Activated CD8-positive, alpha-beta T cell treated with anti-CD3 and anti-CD28 coated beads, Interleukin-2, amount 10 ng/mL, durations not matched to agents 7 days and 5 days (primary cell): ENCODE data around the gene TJAP1. TPM values are rescaled to one million over a fixed set of nuclear protein-coding genes. Genes with fewer than 3 reads are reported as not detected.
"Not testable (repeated sequence)": the region's sequence is repeated elsewhere in the genome, so short reads cannot be mapped to it uniquely, and the experiment has no call there.

Experiments
- ATAC-seq: fragments of 150-1000 bp; cut with Tn5 transposase; one replicate; pipeline ENCODE4 v1.10.0; 2021; ENCODE audit warnings: moderate library complexity
- CTCF ChIA-PET: fragments of 350-600 bp; sonication (Branson Sonifier 250); formaldehyde crosslinking; loops from one replicate; lab custom pipeline; 2021; ENCODE audit warnings: antibody characterized with exemption; lab: Charles Lee
- POLR2A ChIA-PET: fragments of 350-600 bp; sonication (Branson Sonifier 250); formaldehyde crosslinking; loops from one replicate; lab custom pipeline; 2021; ENCODE audit warnings: antibody characterized with exemption; lab: Charles Lee
- DNase-seq: peaks from one replicate; pipeline ENCODE4 v3.0.0-alpha.2; 2020
- H3K27ac Mint-ChIP-seq: one replicate; pipeline ENCODE4 v1.8.0; 2021; ENCODE audit warnings: mild to moderate bottlenecking, mixed read lengths
- H3K27me3 Mint-ChIP-seq: one replicate; pipeline ENCODE4 v1.8.0; 2021; ENCODE audit warnings: low read depth, mixed read lengths
- H3K36me3 Mint-ChIP-seq: one replicate; pipeline ENCODE4 v1.8.0; 2021; ENCODE audit warnings: low read depth, mixed read lengths
- H3K4me1 Mint-ChIP-seq: one replicate; pipeline ENCODE4 v1.8.0; 2021; ENCODE audit warnings: low read depth, mixed read lengths
- H3K4me3 Mint-ChIP-seq: one replicate; pipeline ENCODE4 v1.8.0; 2021; ENCODE audit warnings: mild to moderate bottlenecking, mixed read lengths
- H3K9me3 Mint-ChIP-seq: one replicate; pipeline ENCODE4 v1.8.0; 2022; ENCODE audit warnings: mixed read lengths; ENCODE audit not compliant: insufficient read depth
- total RNA-seq, 2 experiments: library from RNA; stranded (reverse); gene quantifications; one replicate each; pipeline ENCODE4 v1.2.3, GENCODE V29; 2021

The TJAP1 gene
- total RNA-seq, 2 experiments from 2014 or later, result 34.7 to 35.5 TPM

- no peaks in the 10 kb centered on the region for H3K9me3 Mint-ChIP-seq
- H3K27me3 Mint-ChIP-seq, result no peaks in the 10 kb centered on the region
- ChIA-PET POLR2A (interaction anchor here (1.2 to 1.7 kb wide), 2 partner anchors 16 to 19 kb away, joined by 5 read pairs; partner anchors contain the start of gene TJAP1), CTCF (interaction anchor here (0.6 to 7.5 kb wide), 3 partner anchors 10 to 13 kb away, joined by 3 to 65 read pairs (median 3); no protein-coding TSS in a partner anchor)
- H3K27ac Mint-ChIP-seq, result no peak overlapping the region
- DNase-seq (no peak), ATAC-seq (no peak)
- peaks cover 5% of the 10 kb centered on the region for H3K36me3 Mint-ChIP-seq
- H3K4me1 Mint-ChIP-seq, result peaks cover 20% of the 10 kb centered on the region
- H3K4me3 Mint-ChIP-seq, result no peak overlapping the region
These were observed 19.2 kb downstream of the TJAP1 start for GRCh38 chr6:43496370-43497128.

GRCh38 chr6:43497129-43497396 lies 19.7 kb downstream of the TJAP1 start:
- no peak for ATAC-seq
- ChIA-PET CTCF (interaction anchor here (0.6 to 7.5 kb wide), 2 partner anchors 9 to 14 kb away, joined by 3 to 65 read pairs; no protein-coding TSS in a partner anchor), POLR2A (no interaction called here)
- H3K27ac Mint-ChIP-seq, result no peak overlapping the region
- no peak overlapping the region for H3K4me3 Mint-ChIP-seq
- no peaks in the 10 kb centered on the region for H3K9me3 Mint-ChIP-seq
- no peak for DNase-seq
- H3K4me1 Mint-ChIP-seq, result peaks cover 20% of the 10 kb centered on the region
- H3K36me3 Mint-ChIP-seq, result peaks cover 5% of the 10 kb centered on the region
- no peaks in the 10 kb centered on the region for H3K27me3 Mint-ChIP-seq

DNA sequence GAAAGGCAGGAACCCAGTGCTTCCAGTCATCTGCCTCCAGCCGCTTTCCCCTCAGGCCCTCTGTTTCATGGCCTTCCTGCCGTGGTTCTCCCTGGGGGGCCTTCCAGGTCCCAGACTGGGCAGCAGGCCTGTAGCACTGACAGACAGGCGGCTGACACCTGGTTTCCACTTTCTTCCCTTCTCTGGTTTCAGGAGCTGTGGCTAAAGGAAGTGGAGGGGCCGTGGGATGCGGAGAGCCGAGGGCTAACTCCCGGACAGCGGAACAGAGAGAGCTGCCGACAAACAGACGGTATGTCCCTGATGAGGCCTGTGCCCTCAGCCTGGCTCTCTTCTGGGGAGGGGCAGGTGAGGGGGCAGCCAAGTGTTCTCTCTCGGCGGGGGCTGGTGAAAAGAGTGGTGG lies 20.3 kb downstream of the TJAP1 start:
- DNase-seq (no peak), ATAC-seq (no peak)
- Mint-ChIP-seq H3K4me3 (no peak overlapping the region), H3K4me1 (peaks cover 20% of the 10 kb centered on the region), H3K27me3 (no peaks in the 10 kb centered on the region), H3K27ac (no peak overlapping the region), H3K9me3 (no peaks in the 10 kb centered on the region), H3K36me3 (peaks cover 9% of the 10 kb centered on the region)
- ChIA-PET POLR2A (no interaction called here), CTCF (interaction anchor here (7.5 kb wide), 1 partner anchor 9 kb away, joined by 65 read pairs; no protein-coding TSS in a partner anchor)

- H3K27me3 Mint-ChIP-seq, ATAC-seq, POLR2A ChIA-PET, H3K27ac Mint-ChIP-seq, H3K9me3 Mint-ChIP-seq, H3K36me3 Mint-ChIP-seq, DNase-seq, H3K4me3 Mint-ChIP-seq: not testable (repeated sequence)
- H3K4me1 Mint-ChIP-seq, result peaks cover 20% of the 10 kb centered on the region
- CTCF ChIA-PET, result interaction anchor here (7.5 kb wide), 1 partner anchor 8 kb away, joined by 65 read pairs; no protein-coding TSS in a partner anchor
These were observed 20.9 kb downstream of the TJAP1 start for GRCh38 chr6:43498291-43498690.

DNA sequence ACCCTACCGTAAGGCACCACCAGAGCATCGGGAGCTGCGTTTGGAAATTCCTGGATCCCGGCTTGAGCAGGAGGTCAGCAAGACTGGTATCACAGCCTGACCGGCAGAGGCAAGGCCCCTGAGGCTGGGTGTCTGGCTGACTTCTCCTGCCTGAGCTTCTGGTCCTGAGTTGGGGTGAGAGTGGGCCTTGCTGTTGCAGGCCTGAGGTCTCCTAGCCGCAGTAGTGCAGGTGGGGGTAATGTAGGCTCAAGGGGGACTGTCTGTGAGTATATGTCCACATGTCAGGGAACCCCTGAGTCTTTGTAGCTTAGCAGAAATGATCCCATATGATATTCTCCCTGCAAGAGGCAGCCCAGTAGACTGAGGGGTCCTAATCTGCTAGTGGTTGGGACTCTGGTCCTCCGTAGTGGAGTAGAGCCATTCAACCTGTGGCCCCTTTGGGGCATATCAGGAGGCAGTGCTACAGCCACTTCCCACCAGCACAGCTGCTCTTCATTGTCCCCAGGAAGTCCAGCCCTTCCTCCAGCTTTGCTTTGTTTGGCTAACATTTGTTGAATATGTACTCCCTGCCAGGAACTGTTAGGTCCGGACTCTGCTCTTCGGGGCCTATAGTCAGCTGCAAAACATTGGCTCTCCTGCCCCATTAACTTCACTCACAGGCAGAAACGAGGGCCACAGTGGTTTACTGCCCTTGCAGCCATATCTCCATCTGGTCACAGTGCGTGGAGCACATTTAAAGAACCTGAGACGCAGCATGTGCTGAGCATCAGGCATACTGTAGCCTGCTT lies 21.9 kb downstream of the TJAP1 start:
- H3K27ac Mint-ChIP-seq, result no peak overlapping the region
- H3K4me3 Mint-ChIP-seq, result no peak overlapping the region
- no peaks in the 10 kb centered on the region for H3K9me3 Mint-ChIP-seq
- CTCF ChIA-PET, result no interaction called here
- peaks cover 13% of the 10 kb centered on the region for H3K4me1 Mint-ChIP-seq
- no peak for DNase-seq
- H3K27me3 Mint-ChIP-seq, result no peaks in the 10 kb centered on the region
- ATAC-seq, result no peak
- peaks cover 15% of the 10 kb centered on the region for H3K36me3 Mint-ChIP-seq
- POLR2A ChIA-PET, result interaction anchor here (0.6 kb wide), 1 partner anchor 178 kb away, joined by 6 read pairs; no protein-coding TSS in a partner anchor

DNA sequence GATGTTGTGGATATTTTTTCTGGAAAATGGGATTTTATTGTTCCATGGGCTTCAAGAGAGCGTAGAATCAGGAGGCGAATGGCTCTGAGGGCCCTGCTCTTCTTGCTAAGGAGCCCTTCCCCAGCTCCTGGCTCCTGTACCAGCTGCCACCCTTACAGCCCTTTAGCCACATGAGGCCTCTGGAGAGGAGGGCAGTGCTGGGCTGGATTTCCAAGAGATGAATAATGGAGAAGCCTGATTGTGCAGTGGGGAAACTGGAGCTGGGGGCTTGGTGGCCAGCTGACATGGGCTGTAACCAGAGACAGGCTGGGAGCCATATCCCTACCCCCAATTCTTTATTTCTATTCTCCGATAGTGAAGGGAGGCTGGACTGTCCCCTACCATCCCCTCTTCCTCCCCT lies 23.6 kb downstream of the TJAP1 start:
- H3K27me3 Mint-ChIP-seq, result no peaks in the 10 kb centered on the region
- DNase-seq (no peak), ATAC-seq (no peak)
- ChIA-PET CTCF (no interaction called here), POLR2A (interaction anchor here (0.6 kb wide), 1 partner anchor 23 kb away, joined by 3 read pairs; no protein-coding TSS in a partner anchor)
- H3K4me1 Mint-ChIP-seq, result no peaks in the 10 kb centered on the region
- no peaks in the 10 kb centered on the region for H3K9me3 Mint-ChIP-seq
- no peak overlapping the region for H3K4me3 Mint-ChIP-seq
- H3K27ac Mint-ChIP-seq, result no peak overlapping the region
- peaks cover 23% of the 10 kb centered on the region for H3K36me3 Mint-ChIP-seq

- DNase-seq (no peak), ATAC-seq (no peak)
- Mint-ChIP-seq H3K36me3 (peaks cover 27% of the 10 kb centered on the region), H3K4me1 (peaks cover 7% of the 10 kb centered on the region), H3K4me3 (no peak overlapping the region), H3K27ac (no peak overlapping the region), H3K9me3 (no peaks in the 10 kb centered on the region), H3K27me3 (no peaks in the 10 kb centered on the region)
- CTCF ChIA-PET, result no interaction called here
- POLR2A ChIA-PET, result interaction anchor here (0.9 kb wide), 1 partner anchor 206 kb away, joined by 3 read pairs; no protein-coding TSS in a partner anchor
These were observed 25.3 kb downstream of the TJAP1 start for GRCh38 chr6:43502666-43503065.

GRCh38 chr6:43503443-43503842 lies 26.1 kb downstream of the TJAP1 start:
- H3K36me3 Mint-ChIP-seq, result peaks cover 27% of the 10 kb centered on the region
- no peak for ATAC-seq
- POLR2A ChIA-PET, result interaction anchor here (0.9 kb wide), 1 partner anchor 206 kb away, joined by 3 read pairs; no protein-coding TSS in a partner anchor
- no peak for DNase-seq
- H3K27ac Mint-ChIP-seq, result no peak overlapping the region
- H3K4me3 Mint-ChIP-seq, result no peak overlapping the region
- CTCF ChIA-PET, result no interaction called here
- peaks cover 7% of the 10 kb centered on the region for H3K4me1 Mint-ChIP-seq
- H3K27me3 Mint-ChIP-seq, result peaks cover 5% of the 10 kb centered on the region
- no peaks in the 10 kb centered on the region for H3K9me3 Mint-ChIP-seq

DNA sequence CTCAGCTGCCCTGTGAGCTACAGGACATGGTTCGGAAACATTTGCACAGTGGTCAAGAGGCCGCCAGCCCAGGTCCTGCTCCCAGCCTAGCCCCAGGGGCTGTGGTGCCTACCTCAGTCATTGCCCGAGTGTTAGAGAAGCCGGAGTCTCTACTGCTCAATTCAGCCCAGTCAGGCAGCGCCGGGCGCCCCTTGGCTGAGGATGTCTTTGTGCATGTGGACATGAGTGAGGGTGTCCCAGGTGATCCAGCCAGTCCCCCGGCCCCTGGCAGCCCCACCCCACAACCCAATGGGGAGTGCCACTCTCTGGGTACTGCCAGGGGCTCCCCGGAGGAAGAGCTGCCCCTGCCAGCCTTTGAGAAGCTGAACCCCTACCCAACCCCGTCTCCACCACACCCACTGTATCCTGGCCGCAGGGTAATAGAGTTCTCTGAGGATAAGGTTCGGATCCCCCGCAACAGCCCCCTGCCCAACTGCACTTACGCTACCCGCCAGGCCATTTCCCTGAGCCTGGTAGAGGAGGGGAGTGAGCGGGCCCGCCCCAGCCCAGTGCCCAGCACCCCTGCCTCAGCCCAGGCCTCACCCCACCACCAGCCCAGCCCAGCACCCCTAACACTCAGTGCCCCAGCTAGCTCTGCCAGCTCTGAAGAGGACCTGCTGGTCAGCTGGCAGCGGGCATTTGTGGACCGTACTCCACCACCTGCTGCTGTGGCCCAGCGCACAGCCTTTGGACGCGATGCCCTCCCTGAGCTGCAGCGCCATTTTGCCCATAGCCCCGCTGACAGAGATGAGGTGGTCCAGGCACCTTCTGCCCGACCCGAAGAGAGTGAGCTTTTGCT lies 27.6 kb downstream of the TJAP1 start:
- H3K36me3 Mint-ChIP-seq, result peaks cover 29% of the 10 kb centered on the region
- peaks cover 13% of the 10 kb centered on the region for H3K4me1 Mint-ChIP-seq
- ChIA-PET POLR2A (interaction anchor here (1.5 kb wide), 1 partner anchor 27 kb away, joined by 4 read pairs; no protein-coding TSS in a partner anchor), CTCF (interaction anchor here (0.8 to 5.1 kb wide), 11 partner anchors 10 to 281 kb away, joined by 3 to 65 read pairs (median 11); partner anchors contain the start of genes DNPH1, POLR1C and YIPF3)
- H3K27me3 Mint-ChIP-seq, result peaks cover 15% of the 10 kb centered on the region
- DNase-seq, result no peak
- no peak overlapping the region for H3K4me3 Mint-ChIP-seq
- no peak for ATAC-seq
- H3K27ac Mint-ChIP-seq, result no peak overlapping the region
- no peaks in the 10 kb centered on the region for H3K9me3 Mint-ChIP-seq

DNA sequence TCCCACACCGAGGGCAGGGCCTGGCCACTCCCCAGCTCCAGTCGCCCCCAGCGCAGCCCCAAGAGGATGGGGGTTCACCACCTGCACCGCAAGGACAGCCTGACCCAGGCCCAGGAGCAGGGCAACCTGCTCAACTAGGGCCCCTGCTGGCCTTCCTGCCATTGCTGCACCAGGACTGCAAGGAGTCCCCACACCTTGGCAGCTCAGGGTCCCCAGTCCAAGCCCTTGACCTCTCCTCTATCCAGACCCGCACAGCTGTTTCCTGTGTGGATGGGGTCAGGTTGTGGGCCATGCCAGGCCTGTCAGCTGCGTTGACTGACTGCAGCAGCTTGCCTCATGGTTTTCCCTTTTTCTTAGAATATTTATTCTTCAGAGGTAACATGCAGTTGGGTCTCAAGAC lies 28.3 kb downstream of the TJAP1 start:
- POLR2A ChIA-PET, result interaction anchor here (1.1 to 1.5 kb wide), 2 partner anchors 28 to 277 kb away, joined by 3 to 4 read pairs; partner anchors contain the start of gene DNPH1
- peaks cover 13% of the 10 kb centered on the region for H3K4me1 Mint-ChIP-seq
- no peak for DNase-seq
- H3K9me3 Mint-ChIP-seq, result no peaks in the 10 kb centered on the region
- H3K36me3 Mint-ChIP-seq, result peaks cover 28% of the 10 kb centered on the region
- ATAC-seq, result no peak
- H3K27ac Mint-ChIP-seq, result no peak overlapping the region
- H3K27me3 Mint-ChIP-seq, result peaks cover 15% of the 10 kb centered on the region
- no peak overlapping the region for H3K4me3 Mint-ChIP-seq
- CTCF ChIA-PET, result interaction anchor here (0.7 to 5.1 kb wide), 28 partner anchors 11 to 606 kb away, joined by 3 to 65 read pairs (median 6); partner anchors contain the start of genes ABCC10, CRIP3, DLK2 and DNPH1

- Mint-ChIP-seq H3K9me3 (no peaks in the 10 kb centered on the region), H3K36me3 (peaks cover 30% of the 10 kb centered on the region), H3K27ac (no peak overlapping the region), H3K4me3 (no peak overlapping the region), H3K4me1 (peaks cover 13% of the 10 kb centered on the region), H3K27me3 (peaks cover 15% of the 10 kb centered on the region)
- ChIA-PET POLR2A (interaction anchor here (1.1 to 2.1 kb wide), 5 partner anchors 10 to 277 kb away, joined by 3 to 9 read pairs (median 4); partner anchors contain the start of genes DNPH1, POLR1C and YIPF3), CTCF (interaction anchor here (0.7 to 5.1 kb wide), 34 partner anchors 11 to 606 kb away, joined by 3 to 65 read pairs (median 6); partner anchors contain the start of genes ABCC10, CRIP3, DLK2 and GTPBP2)
- no peak for DNase-seq
- no peak for ATAC-seq
These were observed 28.8 kb downstream of the TJAP1 start for GRCh38 chr6:43506171-43506570.
